ENCODE results near the gene TBC1D16. TPM values are rescaled to one million over a fixed set of nuclear protein-coding genes. Genes with fewer than 3 reads are reported as not detected.
"Not testable (repeated sequence)": the region's sequence is repeated elsewhere in the genome, so short reads cannot be mapped to it uniquely, and the experiment has no call there.

The TBC1D16 gene
- total RNA-seq, 4 donors from 2014 or later: 5.8 to 8.1 (median 7.0) TPM

GRCh38 chr17:79960788-79961522 is 74.7 kb downstream of the TBC1D16 start:
- in situ Hi-C loops (cut with MboI; ENCODE audit: low sequenced_read_pairs in 4 of 4) (no loop called here), intact Hi-C loops (cut with DNase I; ENCODE audit: low total_unique reads) (no loop called here)
- Histone ChIP-seq H3K27ac (no peak overlapping the region), H3K27me3 (peaks cover 0 to 1% (median 0%) of the 10 kb centered on the region in 3 donors), H3K4me3 (no peak overlapping the region), H3K4me1 (no peaks in the 10 kb centered on the region), H3K9me3 (no peaks in the 10 kb centered on the region), H3K36me3 (no peaks in the 10 kb centered on the region)
- TF ChIP-seq POLR2A (IDR thresholded peaks at IDR 0.05) (no peak), CTCF (IDR thresholded peaks at IDR 0.05 in 4 of 5, conservative IDR thresholded peaks at IDR 0.05 in 1 of 5) (no peak)
- DNase-seq (no peak), ATAC-seq (no peak)

GRCh38 chr17:79959042-79959441 is 76.6 kb downstream of the TBC1D16 start:
- Histone ChIP-seq H3K36me3 (no peaks in the 10 kb centered on the region), H3K27me3 (no peaks in the 10 kb centered on the region), H3K27ac (no peak overlapping the region), H3K9me3 (no peaks in the 10 kb centered on the region), H3K4me1 (no peaks in the 10 kb centered on the region), H3K4me3 (no peak overlapping the region)
- no peak for DNase-seq
- ATAC-seq: no peak
- intact Hi-C loops (cut with DNase I; ENCODE audit: low total_unique reads) (no loop called here), in situ Hi-C loops (cut with MboI; ENCODE audit: low sequenced_read_pairs in 4 of 4) (no loop called here)
- TF ChIP-seq CTCF (IDR thresholded peaks at IDR 0.05 in 4 of 5, conservative IDR thresholded peaks at IDR 0.05 in 1 of 5): no peak
- TF ChIP-seq POLR2A (IDR thresholded peaks at IDR 0.05): no peak

- no peaks in the 10 kb centered on the region for H3K27me3 ChIP-seq
- H3K4me1 ChIP-seq: no peaks in the 10 kb centered on the region
- ATAC-seq (no peak), DNase-seq (no peak)
- H3K36me3 ChIP-seq: no peaks in the 10 kb centered on the region
- no peak overlapping the region for H3K27ac ChIP-seq
- TF ChIP-seq CTCF (IDR thresholded peaks at IDR 0.05 in 4 of 5, conservative IDR thresholded peaks at IDR 0.05 in 1 of 5) (no peak), POLR2A (IDR thresholded peaks at IDR 0.05) (no peak)
- no peaks in the 10 kb centered on the region for H3K9me3 ChIP-seq
- intact Hi-C loops (cut with DNase I; ENCODE audit: low total_unique reads): no loop called here
- H3K4me3 ChIP-seq: no peak overlapping the region
- in situ Hi-C loops (cut with MboI; ENCODE audit: low sequenced_read_pairs in 4 of 4): no loop called here
Measured at GRCh38 chr17:79956853-79957252, 78.8 kb downstream of the TBC1D16 start.

- H3K4me1 ChIP-seq; H3K27ac ChIP-seq; intact Hi-C loops (cut with DNase I; ENCODE audit: low total_unique reads); H3K36me3 ChIP-seq; DNase-seq; ATAC-seq; H3K27me3 ChIP-seq; H3K4me3 ChIP-seq; in situ Hi-C loops (cut with MboI; ENCODE audit: low sequenced_read_pairs in 4 of 4); H3K9me3 ChIP-seq: not testable (repeated sequence)
Measured at GRCh38 chr17:79956441-79956735, 79.3 kb downstream of the TBC1D16 start.

GRCh38 chr17:79955691-79956440 is 79.8 kb downstream of the TBC1D16 start:
- ATAC-seq: no peak
- Histone ChIP-seq H3K9me3 (no peaks in the 10 kb centered on the region), H3K4me3 (no peak overlapping the region), H3K36me3 (no peaks in the 10 kb centered on the region), H3K27me3 (no peaks in the 10 kb centered on the region), H3K4me1 (no peaks in the 10 kb centered on the region), H3K27ac (no peak overlapping the region)
- DNase-seq: no peak
- intact Hi-C loops (cut with DNase I; ENCODE audit: low total_unique reads): no loop called here
- no peak for TF ChIP-seq POLR2A (IDR thresholded peaks at IDR 0.05)
- TF ChIP-seq CTCF (IDR thresholded peaks at IDR 0.05 in 4 of 5, conservative IDR thresholded peaks at IDR 0.05 in 1 of 5): no peak
- in situ Hi-C loops (cut with MboI; ENCODE audit: low sequenced_read_pairs in 4 of 4): no loop called here

All from gastrocnemius medialis (tissue), 4 donors.